ENCODE data around the gene ACSL1.

GRCh38 chr4:184844742-184845141, 19.0 kb upstream of the ACSL1 start:
- TF ChIP-seq CTCF (conservative IDR thresholded peaks at IDR 0.05; ENCODE audit: low read length) (no peak), EZH2phosphoT487 (IDR thresholded peaks at IDR 0.05; ENCODE audit: borderline replicate concordance, low read depth, low read length) (no peak)

Data from OCI-LY7 (cell line).